Ovary (tissue), 9 donors: ENCODE measurements around the gene CYB5R4. TPM values are rescaled to one million over a fixed set of nuclear protein-coding genes. Genes with fewer than 3 reads are reported as not detected.
"Not testable (repeated sequence)": the region's sequence is repeated elsewhere in the genome, so short reads cannot be mapped to it uniquely, and the experiment has no call there.

Experiments
- DNase-seq, 5 donors: peaks; one replicate each; pipeline ENCODE4 v3.0.0-alpha.2; 2019 to 2020
- H3K27ac ChIP-seq, 2 donors: fragments of 200-600 bp; one replicate each; pipeline versions ENCODE4 v1.5.1 to v1.8.0; 2019 to 2022
- H3K27me3 ChIP-seq: fragments of 200-600 bp; one replicate; pipeline ENCODE4 v1.8.0; 2022
- H3K36me3 ChIP-seq: fragments of 200-600 bp; sonication (generic); one replicate; pipeline ENCODE4 v1.5.1; 2019
- H3K4me1 ChIP-seq: one replicate; pipeline ENCODE4 v1.8.1; 2013; ENCODE audit warnings: mild to moderate bottlenecking, moderate library complexity; ENCODE audit not compliant: insufficient read depth
- H3K4me3 ChIP-seq: fragments of 200-600 bp; sonication (generic); one replicate; pipeline ENCODE4 v1.5.1; 2017
- H3K9me3 ChIP-seq, 2 donors: fragments of 200-600 bp in 1 of 2; sonication (generic) in 1 of 2; one replicate each; pipeline versions ENCODE4 v1.5.1 to v1.8.1; 2013 to 2019; ENCODE audit warnings: mild to moderate bottlenecking in 1 of 2, moderate library complexity in 1 of 2
- CTCF ChIP-seq, 3 donors: fragments of 450-650 bp in 2 of 3; fragments of 200-600 bp in 1 of 3; IDR thresholded peaks; one replicate each; pipeline versions ENCODE4 v1.5.1 to v1.8.0; 2016 to 2022; ENCODE audit warnings: antibody characterized with exemption in 3 of 3, mild to moderate bottlenecking in 1 of 3
- EP300 ChIP-seq: sonication (generic); formaldehyde crosslinking; IDR thresholded peaks from one replicate; pipeline ENCODE4 v1.6.1; 2017; ENCODE audit warnings: antibody characterized with exemption
- POLR2A ChIP-seq: fragments of 450-650 bp; IDR thresholded peaks from one replicate; pipeline ENCODE4 v1.6.1; 2017; ENCODE audit warnings: antibody characterized with exemption, mild to moderate bottlenecking, moderate library complexity
- WGBS, 3 donors: extraction: QIAGEN DNeasy Blood & Tissue Kit in 1 of 3; methylation state at CpG; one replicate each; pipeline versions ENCODE4 v1.1.5 to v1.1.7; 2013 to 2017; 5-methylcytosine and 5-hydroxymethylcytosine counted together
- intact Hi-C, 4 donors: fragments of 100-400 bp; cut with DNase I; formaldehyde crosslinking; loops; one replicate each; pipeline versions ENCODE4 v1.11.0 to v1.15.1; 2022 to 2023
- polyA plus RNA-seq, 2 donors: library from polyadenylated mRNA; stranded (reverse); fragments of 200-250 nt in 1 of 2; fragments of 350-450 nt in 1 of 2; fragmentation: Illumina TruSeq in 1 of 2; extraction: RNeasy Lipid Tissue Mini Kit (QIAGEN cat#74804) in 1 of 2; gene quantifications; one replicate each; pipeline ENCODE4 v1.2.3, GENCODE V29; 2013 to 2014
- total RNA-seq, 7 donors: library from RNA; depleted of rRNA in 2 of 7; stranded (reverse); fragments of >200 nt in 2 of 7; fragmentation: NEBNext Ultra II Directional in 3 of 7; extraction: Animal tissue kit (Norgen Biotek cat#: 25700) in 3 of 7; gene quantifications; one replicate each; pipeline versions ENCODE4 v1.1.0 to v1.2.4, GENCODE V29; 2016 to 2023
- donor health status: DM: no; HTN: no; CAD: no; lungs with moderate emphysema.
- donor health status: DM: no; HTN: no; CAD: no.
- donor health status: Bipolar disorder and iron deficiency.
- donor health status: DM: yes; HTN: yes; CAD: no.
- donor health status: DM: no; HTN: no; CAD: no.
- donor health status: DM: yes; HTN: yes; CAD: no.

Gene CYB5R4
- total and polyA plus RNA-seq, 9 donors = 2.0 to 12.2 (median 8.9) TPM

GRCh38 chr6:83891586-83891985 lies 32.1 kb downstream of the CYB5R4 start:
- Histone ChIP-seq H3K4me1 (no peaks in the 10 kb centered on the region), H3K36me3 (no peaks in the 10 kb centered on the region), H3K27me3 (no peaks in the 10 kb centered on the region), H3K27ac (no peak overlapping the region), H3K9me3 (no peaks in the 10 kb centered on the region), H3K4me3 (no peak overlapping the region)
- WGBS, 3 donors = 79 to 87% (median 83%) methylated on average over 4 of the region's 4 CpGs
- TF ChIP-seq EP300 (no peak), POLR2A (no peak), CTCF (IDR thresholded peaks at IDR 0.05) (no peak)
- no peak for DNase-seq
- intact Hi-C loops = loop anchor here in 1 of 4 donors (10.0 kb wide), 1 partner anchor 333 kb away; the partner anchor contains the start of gene CEP162

GRCh38 chr6:83893024-83893423 lies 33.5 kb downstream of the CYB5R4 start:
- WGBS, 3 donors = 84 to 97% (median 85%) methylated on average over 1 of the region's 1 CpG
- no peak overlapping the region for H3K4me3 ChIP-seq
- no peaks in the 10 kb centered on the region for H3K27me3 ChIP-seq
- no peak overlapping the region for H3K27ac ChIP-seq
- intact Hi-C loops = loop anchor here in 1 of 4 donors (10.0 kb wide), 1 partner anchor 332 kb away; the partner anchor contains the start of gene CEP162
- H3K9me3 ChIP-seq = no peaks in the 10 kb centered on the region
- H3K36me3 ChIP-seq = no peaks in the 10 kb centered on the region
- H3K4me1 ChIP-seq = no peaks in the 10 kb centered on the region
- DNase-seq = no peak
- TF ChIP-seq CTCF (IDR thresholded peaks at IDR 0.05) = no peak
- TF ChIP-seq POLR2A = no peak
- no peak for TF ChIP-seq EP300

GRCh38 chr6:83897094-83897493 lies 37.6 kb downstream of the CYB5R4 start:
- H3K27me3 ChIP-seq, DNase-seq, H3K4me3 ChIP-seq, H3K4me1 ChIP-seq, H3K9me3 ChIP-seq, H3K27ac ChIP-seq, H3K36me3 ChIP-seq: not testable (repeated sequence)
- 93 to 100% methylated on average over 2 of the region's 2 CpGs; no CpG with 5 or more reads in 1 of the 3 donors for WGBS, 3 donors
- intact Hi-C loops = loop anchor here in 1 of 4 donors (10.0 kb wide), 1 partner anchor 328 kb away; the partner anchor contains the start of gene CEP162

GRCh38 chr6:83901624-83902023 lies 42.1 kb downstream of the CYB5R4 start:
- Histone ChIP-seq H3K4me1 (no peaks in the 10 kb centered on the region), H3K4me3 (no peak overlapping the region), H3K9me3 (no peaks in the 10 kb centered on the region), H3K27ac (no peak overlapping the region), H3K36me3 (no peaks in the 10 kb centered on the region), H3K27me3 (no peaks in the 10 kb centered on the region)
- DNase-seq = no peak
- intact Hi-C loops = no loop called here
- TF ChIP-seq CTCF (IDR thresholded peaks at IDR 0.05) = no peak
- 95 to 97% (median 96%) methylated on average over 1 of the region's 1 CpG for WGBS, 3 donors

- Histone ChIP-seq H3K4me3 (no peak overlapping the region), H3K9me3 (no peaks in the 10 kb centered on the region), H3K27me3 (no peaks in the 10 kb centered on the region), H3K27ac (no peak overlapping the region), H3K4me1 (peaks cover 1% of the 10 kb centered on the region), H3K36me3 (no peaks in the 10 kb centered on the region)
- WGBS, 3 donors = 91 to 93% (median 91%) methylated on average over 4 of the region's 4 CpGs
- intact Hi-C loops = no loop called here
- no peak for TF ChIP-seq CTCF (IDR thresholded peaks at IDR 0.05)
- TF ChIP-seq EP300 = no peak
- TF ChIP-seq POLR2A = no peak
- DNase-seq = no peak
These were observed 44.9 kb downstream of the CYB5R4 start for GRCh38 chr6:83904395-83904794.
